Stimulated activated CD4-positive, alpha-beta T cell treated with anti-CD3 and anti-CD28 coated beads, Interleukin-1b, Interleukin-23, amount 100 ng/mL, for 1 hour (primary cell): ENCODE measurements around the gene RPL11.
"Not testable (repeated sequence)": the region's sequence is repeated elsewhere in the genome, so short reads cannot be mapped to it uniquely, and the experiment has no call there.

ENCODE experiments used
- DNase-seq, 2 donors: peaks; one replicate each; pipeline ENCODE4 v3.0.0-alpha.2; 2020; ENCODE audit warnings: low read depth in 2 of 2

Gene RPL11

DNA sequence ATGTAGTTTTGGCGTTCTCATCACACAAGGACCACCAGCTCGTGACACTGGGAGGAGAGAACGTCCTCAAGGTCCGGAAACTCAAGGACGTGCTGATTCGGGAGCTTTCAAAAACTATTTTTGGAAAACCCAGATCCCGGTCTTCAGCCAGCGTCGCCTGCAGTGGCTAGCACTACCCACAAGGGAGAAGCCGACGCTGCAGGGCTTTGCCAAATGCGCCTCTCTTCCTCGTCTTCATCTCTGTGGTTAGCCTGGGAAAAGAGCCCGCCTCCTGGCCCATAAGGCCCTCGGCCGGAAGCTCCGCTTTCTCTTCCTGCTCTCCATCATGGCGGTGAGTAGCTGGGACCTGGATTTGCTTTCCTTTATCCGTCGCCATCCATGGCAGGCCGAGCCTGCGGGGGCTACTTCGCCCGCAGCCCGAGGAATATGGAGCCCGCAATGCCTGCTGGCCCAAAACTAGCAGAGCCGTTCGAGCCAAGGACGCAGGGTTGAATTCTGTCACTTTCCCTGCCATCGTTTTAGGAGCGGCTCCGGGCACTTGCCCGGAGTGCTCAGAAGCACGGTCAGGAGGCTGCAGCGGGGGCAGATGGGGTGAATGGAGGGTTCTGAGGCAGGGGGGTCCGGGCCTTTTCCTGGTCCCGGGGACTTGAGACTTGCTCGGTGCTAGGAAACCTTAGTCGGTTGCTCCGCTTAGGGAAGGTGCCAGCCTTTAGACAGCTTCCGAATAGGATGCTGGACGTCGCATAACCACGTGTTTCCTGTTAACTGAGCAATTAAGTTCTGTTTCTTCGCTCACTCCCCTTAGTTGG is at the start of gene RPL11:
RPL11 (plus strand) TSS at position 308 of the 809 bp plus-strand sequence; CDS start at position 326, 18 bp downstream.
- peak; percentile 67 to 70 for DNase-seq

DNA sequence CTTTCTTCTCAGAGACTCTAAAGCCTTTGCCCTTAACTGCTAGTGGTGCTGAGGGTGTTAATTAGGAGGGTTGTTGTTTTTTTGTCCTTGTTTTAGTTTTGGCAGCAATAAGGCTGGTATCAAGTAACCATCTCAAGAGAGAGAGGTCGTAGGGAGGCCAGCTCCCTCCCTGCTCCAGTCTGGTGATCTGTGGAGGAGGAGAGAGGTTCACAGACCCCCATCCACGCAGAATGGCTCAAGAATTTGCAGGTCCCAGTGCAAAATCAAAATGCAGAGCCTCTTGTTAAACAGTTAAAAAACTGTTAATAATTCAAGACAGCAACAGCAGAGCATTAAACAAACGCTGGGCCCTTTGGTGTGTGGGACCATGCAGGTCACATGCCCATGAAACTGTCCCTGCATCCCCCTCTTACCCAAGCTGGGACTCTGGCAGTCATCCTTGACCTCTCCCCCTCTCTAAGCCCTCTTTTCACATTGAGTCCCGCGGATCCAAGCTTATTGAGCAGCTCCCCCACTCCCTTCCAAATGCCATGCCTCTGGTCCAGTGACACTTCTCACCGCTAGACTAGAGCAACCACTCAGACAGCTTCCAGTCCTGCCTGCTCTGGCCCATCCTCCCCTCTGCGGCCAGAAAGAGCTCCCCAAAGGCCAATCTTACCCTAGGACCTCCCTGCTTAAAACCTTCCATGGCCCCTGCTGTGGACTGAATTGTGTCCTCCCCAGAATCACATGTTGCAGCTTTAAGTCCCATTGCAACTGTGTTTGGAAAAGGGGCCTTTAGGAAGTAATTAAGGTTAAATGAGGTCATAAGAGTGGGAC is 47.7 kb upstream of the RPL11 start:
- DNase-seq, result no peak

DNA sequence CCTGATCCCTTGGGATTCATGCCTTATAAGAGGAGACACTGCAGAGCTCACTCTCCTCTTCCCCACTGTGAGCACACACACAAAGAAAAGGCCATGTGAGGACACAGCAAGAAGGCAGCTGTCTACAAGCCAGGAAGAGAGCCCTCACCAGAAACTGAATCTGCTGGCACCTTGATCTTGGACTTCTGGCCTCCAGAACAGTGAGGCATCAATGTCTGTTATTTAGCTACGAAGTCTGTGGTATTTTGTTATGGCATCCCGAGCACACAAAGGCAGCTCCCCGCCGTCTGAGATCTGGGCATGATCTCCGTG is 47.1 kb upstream of the RPL11 start:
- DNase-seq, result no peak

DNA sequence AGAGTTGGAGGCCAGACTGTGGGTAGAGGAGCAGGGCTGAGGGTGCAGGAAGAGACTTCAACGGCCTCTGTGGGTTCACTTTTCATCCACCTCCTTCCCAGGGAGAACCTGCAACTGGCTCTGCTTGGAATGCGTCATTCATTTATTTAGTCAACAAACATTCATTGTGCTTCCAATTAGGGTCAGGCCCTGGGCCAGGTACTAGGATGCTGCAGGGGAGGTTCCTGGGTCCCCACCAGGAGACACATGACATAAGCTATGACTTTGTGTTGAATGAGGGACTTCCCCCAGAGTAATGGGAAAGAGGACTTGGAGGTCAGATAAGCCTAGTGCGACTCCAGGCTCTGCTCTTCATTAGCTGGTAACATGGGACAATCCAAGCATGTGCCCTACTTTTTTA is 46.3 kb upstream of the RPL11 start:
- no peak for DNase-seq

DNA sequence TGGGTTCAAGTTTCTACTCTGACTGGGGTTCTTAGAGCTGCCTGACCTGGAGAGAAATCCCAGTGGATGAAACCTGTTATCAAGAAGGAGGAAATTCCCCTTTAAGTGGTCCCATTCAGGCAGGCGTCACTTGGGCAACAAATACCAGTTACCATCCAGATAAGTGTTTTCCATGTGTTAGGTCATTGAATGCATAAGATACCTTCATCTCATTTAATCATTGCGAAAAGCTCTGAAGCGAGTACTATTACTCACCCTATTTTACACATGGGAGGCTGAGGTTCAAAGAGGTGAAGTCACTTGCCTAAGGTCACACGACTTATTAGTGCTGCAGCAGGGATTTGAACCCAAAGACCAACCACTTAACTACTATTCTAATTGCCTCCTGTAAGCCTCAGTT is 45.5 kb upstream of the RPL11 start:
- DNase-seq, result no peak

DNA sequence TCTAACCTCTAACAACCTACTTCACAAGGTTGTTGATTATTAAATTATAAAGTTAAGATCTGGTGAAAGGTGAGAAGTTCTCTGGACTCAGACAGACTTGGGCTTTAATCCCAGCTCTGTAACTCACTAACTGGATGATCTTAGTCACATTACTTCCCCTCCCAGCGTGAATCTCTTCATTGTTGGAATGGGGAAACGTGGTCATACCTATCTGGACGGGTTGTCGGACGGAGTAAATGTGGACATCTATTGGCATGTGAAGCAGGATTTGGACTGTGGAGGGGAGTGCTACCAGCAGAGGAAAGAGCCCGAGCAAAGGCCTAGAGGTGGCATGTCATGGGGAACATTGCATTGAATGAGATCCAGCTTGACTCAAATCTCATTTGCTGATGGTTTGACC is 45.1 kb upstream of the RPL11 start:
- no peak for DNase-seq

DNA sequence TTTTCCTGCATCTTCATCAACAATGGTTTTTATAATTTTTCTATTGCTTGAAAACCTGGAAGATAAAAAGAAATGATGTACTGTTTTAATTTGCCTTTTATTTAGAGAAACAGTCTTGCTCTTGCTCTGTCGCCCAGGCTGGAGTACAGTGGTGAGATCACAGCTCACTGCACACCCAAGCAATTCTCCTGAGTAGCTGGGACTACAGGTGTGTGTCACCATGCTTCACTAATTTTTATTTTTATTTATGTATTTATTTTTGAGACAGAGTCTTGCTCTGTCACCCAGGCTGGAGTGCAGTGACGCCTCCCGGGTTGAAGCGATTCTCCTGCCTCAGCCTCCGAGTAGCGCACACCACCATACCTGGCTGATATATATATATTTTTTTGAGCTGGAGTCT is 43.0 kb upstream of the RPL11 start:
- DNase-seq, result no peak

DNA sequence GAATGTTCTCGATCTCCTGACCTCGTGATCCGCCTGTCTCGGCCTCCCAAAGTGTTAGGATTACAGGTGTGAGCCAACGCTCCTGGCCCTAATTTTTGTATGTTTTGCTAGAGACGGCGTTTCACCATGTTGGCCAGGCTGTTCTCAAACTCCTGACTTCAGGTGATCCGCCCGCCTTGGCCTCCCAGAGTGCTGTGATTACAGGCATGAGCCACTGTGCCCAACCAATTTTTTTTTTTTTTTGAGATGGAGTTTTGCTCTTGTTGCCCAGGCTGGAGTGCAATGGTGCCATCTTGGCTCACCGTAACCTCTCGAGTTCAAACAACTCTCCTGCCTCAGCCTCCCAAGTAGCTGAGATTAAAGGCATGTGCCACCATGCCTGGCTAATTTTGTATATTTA is 42.4 kb upstream of the RPL11 start:
- DNase-seq, result not testable (repeated sequence)

DNA sequence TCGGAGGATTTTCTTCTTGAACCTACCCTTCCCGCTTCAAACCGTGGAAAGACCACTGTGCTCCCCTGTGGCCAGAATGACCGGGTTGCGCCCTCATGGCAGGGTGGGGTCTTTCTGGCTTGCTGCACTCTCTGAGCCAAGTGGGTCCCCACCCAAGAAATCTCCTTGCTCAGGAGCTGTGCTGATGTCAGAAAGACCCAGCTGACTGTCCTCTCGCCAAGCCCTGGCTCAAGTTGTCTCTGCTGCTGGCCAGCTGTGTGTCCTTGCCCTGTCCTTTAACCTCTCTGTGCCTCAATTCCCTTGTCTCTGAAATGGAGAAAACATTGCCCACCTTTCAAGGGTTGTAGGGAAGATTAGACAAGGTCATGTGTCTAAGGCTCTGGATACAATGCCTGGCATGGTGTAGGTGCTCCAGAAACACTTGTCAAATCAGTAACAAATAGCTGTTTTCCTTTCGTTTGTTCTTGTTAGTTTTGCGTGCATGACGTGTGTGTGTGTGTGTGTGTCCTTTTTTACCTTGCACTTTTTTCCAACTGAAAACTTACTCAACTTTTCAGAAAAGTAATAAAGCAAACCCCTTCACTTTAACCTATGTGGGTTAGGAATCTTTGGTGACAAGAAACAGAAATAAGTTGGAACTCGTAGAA is 41.1 kb upstream of the RPL11 start:
- no peak for DNase-seq

DNA sequence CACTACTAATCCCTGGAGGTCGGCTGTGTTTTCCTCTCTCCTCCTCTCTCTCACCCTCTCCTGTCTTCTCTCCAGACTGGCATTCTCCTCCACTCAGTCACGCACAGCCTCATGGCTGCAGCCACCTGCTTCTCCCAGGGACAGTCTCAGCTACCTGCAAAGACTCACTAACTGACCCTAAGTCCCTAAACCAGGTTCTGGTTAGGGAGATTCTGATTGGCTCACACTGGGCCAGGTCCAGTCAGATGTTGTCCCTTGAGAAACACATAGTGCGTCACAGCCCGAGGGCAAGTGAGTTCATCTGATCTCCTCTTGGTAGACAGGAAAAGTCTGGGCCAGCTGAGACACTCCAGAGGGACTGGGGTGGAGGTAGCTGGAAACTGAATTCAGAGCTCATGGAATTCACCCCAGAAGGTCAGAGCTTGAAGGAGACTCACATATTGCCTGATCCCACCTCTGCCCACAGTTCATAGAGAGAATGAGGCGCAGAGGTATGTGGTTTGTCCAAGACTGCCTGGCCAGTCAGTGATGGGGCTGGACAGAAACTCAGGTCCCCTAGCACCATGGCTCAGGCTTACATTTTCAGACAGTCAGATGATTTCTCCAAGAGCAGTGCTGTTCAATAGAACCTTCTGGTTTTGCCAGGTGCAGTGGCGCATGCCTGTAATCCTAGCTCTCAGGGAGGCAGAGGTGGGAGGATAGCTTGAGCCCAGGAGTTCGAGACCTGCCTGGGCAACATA is 40.4 kb upstream of the RPL11 start:
- no peak for DNase-seq

DNA sequence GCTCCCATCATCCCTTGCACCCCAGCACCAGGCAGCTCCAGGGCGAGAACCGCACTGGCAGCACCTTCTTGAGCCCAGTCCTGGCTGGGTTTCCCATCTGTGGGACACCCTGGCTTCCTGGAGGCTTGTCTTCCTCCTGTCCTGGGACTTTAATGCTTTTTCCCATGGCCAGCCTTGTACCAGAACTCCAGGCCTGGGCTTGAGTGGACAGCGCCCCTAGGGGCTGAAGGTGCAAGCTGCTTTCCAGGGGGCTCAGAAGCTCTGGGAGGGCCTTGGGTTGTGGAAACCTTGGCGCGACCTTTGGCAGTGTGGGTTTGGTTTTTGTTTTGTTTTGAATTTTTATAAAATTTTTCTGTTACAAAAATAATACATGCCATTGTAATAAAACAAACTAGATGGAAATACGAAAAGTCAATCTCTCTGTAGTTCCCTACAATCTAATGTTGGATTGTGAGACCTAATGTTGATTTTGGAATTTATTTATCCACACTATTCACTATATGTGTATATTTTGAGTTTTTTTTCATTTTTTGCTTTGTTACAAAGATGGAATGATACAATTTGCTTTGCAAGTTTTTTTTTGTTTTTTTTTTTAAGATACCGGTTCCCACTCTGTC is 33.8 kb upstream of the RPL11 start:
- DNase-seq, result no peak

DNA sequence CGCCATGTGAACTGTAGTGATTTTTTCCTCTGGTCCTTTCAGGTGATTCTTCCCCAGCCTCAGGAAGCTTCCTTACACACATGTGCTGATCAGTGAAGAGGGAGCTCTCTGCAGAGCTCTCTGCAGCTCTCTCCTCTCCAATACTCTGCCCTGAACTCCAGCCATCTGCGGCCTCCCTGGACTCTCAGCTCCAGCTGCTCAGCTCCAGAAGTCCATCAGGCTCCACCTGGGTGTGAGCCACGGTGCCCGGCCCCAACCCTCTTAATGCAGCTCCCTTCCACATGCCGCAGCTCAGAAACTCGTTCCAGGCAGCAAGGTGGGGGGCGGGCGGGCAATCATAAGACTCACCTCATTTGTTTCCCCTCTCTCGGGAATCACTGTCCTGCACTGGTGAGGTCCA is 30.9 kb upstream of the RPL11 start:
- no peak for DNase-seq

DNA sequence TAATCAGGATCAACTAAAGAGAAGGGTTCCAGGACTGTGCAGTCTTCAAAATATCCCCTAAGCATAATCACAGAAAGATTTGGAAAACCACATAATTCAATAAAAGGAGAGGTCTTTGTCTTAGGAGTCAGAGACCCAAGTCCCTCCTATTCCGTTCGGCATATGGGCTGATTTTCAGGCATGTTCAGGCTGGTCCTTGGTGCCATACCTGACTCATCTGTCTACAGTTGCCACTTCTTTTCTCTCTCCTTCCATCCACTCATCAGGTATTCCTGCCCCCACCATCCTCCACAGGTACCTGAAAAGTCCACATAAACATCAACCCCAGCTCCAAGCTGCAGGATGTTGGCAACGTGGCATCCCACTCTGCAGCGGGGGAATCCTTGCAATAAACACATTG is 29.7 kb upstream of the RPL11 start:
- DNase-seq, result no peak

DNA sequence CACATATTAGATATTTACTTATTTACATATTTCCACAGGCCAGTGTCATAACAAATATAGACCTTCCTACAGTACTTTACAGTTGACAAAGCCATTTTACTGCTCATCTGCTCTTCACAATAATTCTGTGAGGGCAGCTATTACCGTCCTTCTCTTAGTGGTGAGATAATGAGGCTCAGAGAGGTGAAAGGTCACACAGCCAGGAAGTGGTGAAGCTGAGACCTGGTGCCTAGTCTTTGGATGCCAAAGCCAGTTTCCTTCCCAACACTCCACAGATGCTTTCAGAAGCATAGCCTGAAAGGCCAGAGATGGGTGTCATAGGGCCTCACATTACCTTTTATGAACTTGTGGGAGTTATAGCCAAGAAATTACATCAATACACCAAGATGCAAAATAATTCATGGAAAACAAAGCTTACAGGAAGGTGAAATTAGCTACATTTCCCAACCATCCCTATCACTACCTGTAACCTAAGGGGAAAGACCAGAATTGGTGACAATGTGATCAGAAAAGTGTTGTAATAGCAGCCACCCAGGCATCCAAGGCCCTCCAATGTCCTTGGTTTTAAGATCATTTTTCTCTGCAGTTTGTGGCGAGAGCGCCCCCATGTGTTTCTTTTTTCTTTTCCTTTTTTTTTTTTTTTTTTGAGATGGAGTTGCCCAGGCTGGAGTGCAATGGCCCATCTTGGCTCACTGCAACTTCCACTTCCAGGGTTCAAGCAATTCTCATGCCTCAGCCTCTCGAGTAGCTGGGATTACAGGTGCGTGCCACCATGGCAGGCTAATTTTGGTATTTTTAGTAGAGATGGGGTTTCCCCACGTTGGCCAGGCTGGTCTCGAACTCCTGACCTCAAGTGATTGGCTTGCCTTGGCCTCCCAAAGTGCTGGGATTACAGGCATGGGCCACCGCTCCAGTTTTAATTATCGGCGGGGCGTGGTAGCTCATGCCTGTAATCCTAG is 26.5 kb upstream of the RPL11 start:
- DNase-seq, result no peak

DNA sequence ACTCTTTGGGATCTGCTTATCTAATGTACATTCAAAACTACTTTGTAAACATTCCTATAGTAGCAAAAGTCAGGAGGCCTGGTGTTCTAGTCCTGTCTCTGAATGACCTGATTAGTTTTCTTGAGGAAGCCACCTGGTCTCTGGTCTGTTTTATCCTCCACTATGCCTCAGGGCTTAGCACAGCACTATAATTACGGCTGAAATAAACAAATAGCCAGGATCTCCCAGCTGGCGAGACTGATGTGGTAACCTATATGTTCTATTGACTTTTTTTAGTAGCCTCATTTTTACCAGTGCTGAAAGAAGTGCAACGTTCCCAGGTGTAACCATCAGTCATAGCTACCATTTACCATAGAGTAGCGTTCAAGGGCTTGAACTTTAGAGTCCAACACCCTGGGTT is 24.2 kb upstream of the RPL11 start:
- no peak for DNase-seq

DNA sequence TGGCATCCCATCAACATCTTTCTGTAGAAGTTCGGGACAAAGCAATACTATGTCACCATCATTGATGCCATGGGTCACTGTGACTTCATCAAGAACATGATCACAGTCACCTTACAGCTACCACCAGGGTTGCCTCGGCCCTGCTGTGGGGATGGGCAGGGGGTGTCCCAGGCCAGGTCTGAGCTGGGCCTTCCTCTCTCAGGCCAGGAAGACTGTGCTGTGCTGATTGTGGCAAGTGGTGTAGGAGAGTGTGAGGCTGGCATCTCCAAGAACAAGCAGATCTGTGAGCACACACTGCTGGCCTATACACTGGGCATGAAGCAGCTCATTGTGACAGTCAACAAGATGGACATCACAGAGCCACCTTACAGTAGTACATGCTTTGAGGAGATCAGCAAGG is 20.9 kb upstream of the RPL11 start:
- no peak for DNase-seq

DNA sequence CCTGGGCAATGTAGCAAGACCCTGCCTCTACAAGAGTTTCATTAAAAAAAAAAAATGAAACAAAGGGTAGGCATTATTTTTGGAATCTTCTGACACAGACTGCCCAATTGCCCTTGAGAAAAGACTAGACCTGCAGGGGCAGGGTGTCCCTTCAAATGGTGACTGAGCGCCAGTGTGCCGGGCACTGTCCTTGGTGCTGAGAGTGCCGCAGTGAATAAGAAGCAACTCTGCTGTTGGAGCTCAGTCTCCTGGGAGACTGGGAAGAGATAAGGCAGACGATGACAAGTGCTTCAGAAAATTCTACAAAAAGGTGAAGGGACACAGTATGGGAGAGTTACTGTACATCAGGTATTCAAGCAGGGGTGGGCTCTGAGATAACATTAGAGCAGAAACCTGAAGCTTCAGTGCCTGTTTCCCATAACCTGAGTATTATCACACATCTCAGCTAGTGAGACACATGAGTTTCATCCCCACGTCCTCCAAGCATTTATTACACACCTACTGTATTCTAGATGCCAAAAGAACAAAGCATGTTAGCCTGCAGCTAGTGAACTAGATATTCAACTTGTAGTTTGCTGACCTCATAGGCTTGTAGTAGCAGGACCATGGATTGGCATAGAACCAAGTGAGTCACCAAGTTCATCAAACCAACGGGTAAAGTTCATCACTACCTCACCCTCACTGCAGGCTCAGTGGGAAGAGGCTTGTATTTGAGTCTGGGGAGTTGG is 18.4 kb upstream of the RPL11 start:
- no peak for DNase-seq

DNA sequence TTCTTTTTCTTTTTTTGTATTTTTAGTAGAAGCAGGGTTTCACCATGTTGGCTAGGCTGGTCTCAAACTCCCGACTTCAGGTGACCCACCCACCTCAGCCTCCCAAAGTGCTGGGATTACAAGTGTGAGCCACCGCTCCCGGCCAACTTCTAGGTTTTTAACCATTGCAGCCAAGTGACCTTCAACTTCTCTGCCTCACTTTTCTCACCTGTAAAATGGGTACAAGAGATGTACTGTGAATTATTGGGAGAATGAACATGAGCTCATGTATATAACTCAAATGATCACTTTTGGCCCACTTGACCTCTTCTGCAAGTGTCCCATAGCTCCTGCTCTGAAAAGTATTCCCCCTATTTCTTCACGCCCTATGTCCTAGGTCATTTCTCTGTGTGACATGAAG is 11.8 kb upstream of the RPL11 start:
- DNase-seq, result no peak

DNA sequence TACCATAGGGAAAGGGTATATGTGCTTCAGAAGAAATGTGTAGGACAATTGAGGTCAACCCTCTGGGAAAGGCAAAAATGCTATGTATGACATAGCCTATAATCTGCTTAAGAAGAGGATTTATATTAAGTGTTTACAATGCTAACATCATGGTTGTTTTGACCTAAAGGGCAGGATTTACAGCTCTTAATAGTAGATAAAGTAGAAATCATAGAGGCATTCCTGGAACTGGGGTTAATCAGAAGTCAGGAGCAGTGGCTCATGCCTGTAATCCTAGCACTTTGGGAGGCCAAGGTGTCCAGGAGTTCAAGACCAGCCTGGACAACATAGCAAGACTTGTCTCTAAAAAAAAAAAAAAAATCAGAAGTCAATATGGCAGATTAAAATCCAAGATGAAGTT is 8.7 kb upstream of the RPL11 start:
- no peak for DNase-seq

DNA sequence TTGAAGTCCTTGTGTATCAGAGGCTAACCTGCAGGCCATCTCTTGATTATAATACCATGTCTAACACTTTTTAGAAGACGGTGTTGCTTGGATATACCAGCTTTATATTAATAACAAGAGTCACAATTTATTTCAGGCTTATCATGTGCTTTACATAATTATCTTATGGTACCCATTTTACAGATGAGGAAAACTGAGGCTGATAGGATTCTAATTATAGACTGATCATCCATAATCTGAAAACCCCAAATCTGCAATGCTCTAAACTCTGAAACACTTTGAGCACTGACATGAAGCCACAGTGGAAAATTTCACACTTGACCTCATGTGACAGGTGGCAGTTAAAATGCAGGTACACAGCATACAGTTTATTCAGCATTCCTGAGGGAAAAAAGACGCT is 7.2 kb upstream of the RPL11 start:
- DNase-seq, result no peak
